HL-60 (cell line): ENCODE results near the gene TGFB1I1.

ENCODE experiments used
- POLR2AphosphoS5 ChIP-seq: IDR thresholded peaks from 2 replicates; pipeline ENCODE4 v1.6.1; 2012; ENCODE audit warnings: low read depth
- REST ChIP-seq: IDR thresholded peaks from 2 replicates; pipeline ENCODE4 v1.6.1; 2012; ENCODE audit warnings: low read depth; ENCODE audit not compliant: insufficient replicate concordance
- TF ChIP-seq, protein P1 (sequence below): IDR thresholded peaks from one replicate; pipeline ENCODE4 v1.5.1; 2011; ENCODE audit warnings: low read length, control low read depth, inconsistent platforms; ENCODE audit not compliant: insufficient read depth

DNA sequence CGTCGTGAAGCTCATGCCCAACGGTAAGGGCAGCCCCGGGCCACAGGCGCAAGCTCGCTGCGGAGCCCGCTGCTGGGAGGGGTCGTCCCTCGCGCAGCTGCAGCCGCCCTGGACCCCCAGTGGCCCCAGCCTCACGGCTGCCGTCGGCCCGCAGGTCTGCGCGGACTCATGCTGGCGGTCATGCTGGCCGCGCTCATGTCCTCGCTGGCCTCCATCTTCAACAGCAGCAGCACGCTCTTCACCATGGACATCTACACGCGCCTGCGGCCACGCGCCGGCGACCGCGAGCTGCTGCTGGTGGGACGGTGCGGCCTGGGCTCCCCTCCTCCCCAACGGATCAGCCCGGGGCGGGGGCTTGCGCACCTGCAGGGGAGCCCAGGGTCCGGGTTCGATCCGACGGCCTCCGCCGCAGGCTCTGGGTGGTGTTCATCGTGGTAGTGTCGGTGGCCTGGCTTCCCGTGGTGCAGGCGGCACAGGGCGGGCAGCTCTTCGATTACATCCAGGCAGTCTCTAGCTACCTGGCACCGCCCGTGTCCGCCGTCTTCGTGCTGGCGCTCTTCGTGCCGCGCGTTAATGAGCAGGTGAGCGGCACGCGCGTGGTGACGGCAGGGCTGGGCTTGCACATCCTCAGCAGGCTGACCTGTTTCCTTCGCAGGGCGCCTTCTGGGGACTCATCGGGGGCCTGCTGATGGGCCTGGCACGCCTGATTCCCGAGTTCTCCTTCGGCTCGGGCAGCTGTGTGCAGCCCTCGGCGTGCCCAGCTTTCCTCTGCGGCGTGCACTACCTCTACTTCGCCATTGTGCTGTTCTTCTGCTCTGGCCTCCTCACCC lies 16.7 kb downstream of the TGFB1I1 start:
- TF ChIP-seq, protein P1, sequence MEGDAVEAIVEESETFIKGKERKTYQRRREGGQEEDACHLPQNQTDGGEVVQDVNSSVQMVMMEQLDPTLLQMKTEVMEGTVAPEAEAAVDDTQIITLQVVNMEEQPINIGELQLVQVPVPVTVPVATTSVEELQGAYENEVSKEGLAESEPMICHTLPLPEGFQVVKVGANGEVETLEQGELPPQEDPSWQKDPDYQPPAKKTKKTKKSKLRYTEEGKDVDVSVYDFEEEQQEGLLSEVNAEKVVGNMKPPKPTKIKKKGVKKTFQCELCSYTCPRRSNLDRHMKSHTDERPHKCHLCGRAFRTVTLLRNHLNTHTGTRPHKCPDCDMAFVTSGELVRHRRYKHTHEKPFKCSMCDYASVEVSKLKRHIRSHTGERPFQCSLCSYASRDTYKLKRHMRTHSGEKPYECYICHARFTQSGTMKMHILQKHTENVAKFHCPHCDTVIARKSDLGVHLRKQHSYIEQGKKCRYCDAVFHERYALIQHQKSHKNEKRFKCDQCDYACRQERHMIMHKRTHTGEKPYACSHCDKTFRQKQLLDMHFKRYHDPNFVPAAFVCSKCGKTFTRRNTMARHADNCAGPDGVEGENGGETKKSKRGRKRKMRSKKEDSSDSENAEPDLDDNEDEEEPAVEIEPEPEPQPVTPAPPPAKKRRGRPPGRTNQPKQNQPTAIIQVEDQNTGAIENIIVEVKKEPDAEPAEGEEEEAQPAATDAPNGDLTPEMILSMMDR = no peak
- TF ChIP-seq POLR2AphosphoS5 (peak; percentile 47), REST (no peak)
